Small intestine (tissue), 7 donors: Measurements from ENCODE around the gene PSAP. TPM values are rescaled to one million over a fixed set of nuclear protein-coding genes. Genes with fewer than 3 reads are reported as not detected.

Experiments used
- DNase-seq, 2 donors: peaks; one replicate each; pipeline versions ENCODE4 v3.0.0 to v3.0.0-alpha.2; 2013
- FAIRE-seq: peaks from 2 replicates; lab custom pipeline; 2012; peaks lifted over from hg19 to GRCh38; lab: Jason Lieb, UNC
- H3K27ac ChIP-seq, 3 donors: one replicate each; pipeline ENCODE4 v1.5.1; 2013; ENCODE audit warnings: low read length in 2 of 3, mild to moderate bottlenecking in 2 of 3, control low read depth in 1 of 3, inconsistent platforms in 1 of 3, low read depth in 1 of 3, moderate library complexity in 1 of 3
- H3K27me3 ChIP-seq, 3 donors: one replicate each; pipeline ENCODE4 v1.6.1; 2013; ENCODE audit warnings: low read length in 3 of 3, inconsistent platforms in 1 of 3; ENCODE audit not compliant: control insufficient read depth in 3 of 3, insufficient read depth in 3 of 3
- H3K36me3 ChIP-seq, 3 donors: one replicate each; pipeline ENCODE4 v1.6.1; 2013; ENCODE audit warnings: low read length in 3 of 3, inconsistent platforms in 1 of 3, low read depth in 1 of 3, mild to moderate bottlenecking in 1 of 3, moderate library complexity in 1 of 3; ENCODE audit not compliant: control insufficient read depth in 3 of 3, insufficient read depth in 2 of 3
- H3K4me1 ChIP-seq, 3 donors: one replicate each; pipeline ENCODE4 v1.6.1; 2013; ENCODE audit warnings: low read length in 2 of 3, inconsistent platforms in 1 of 3, low read depth in 1 of 3, mild to moderate bottlenecking in 1 of 3, moderate library complexity in 1 of 3; ENCODE audit not compliant: control insufficient read depth in 3 of 3, insufficient read depth in 2 of 3
- H3K4me3 ChIP-seq, 3 donors: one replicate each; pipeline ENCODE4 v1.5.1; 2013; ENCODE audit warnings: low read length in 3 of 3, control low read depth in 1 of 3, inconsistent platforms in 1 of 3, low read depth in 1 of 3, mild to moderate bottlenecking in 1 of 3, moderate library complexity in 1 of 3
- H3K9me3 ChIP-seq, 2 donors: one replicate each; pipeline ENCODE4 v1.6.1; 2013; ENCODE audit warnings: low read depth in 1 of 2, low read length in 1 of 2; ENCODE audit not compliant: control insufficient read depth in 2 of 2, insufficient read depth in 1 of 2
- WGBS, 3 donors: extraction: QIAGEN DNeasy Blood & Tissue Kit; methylation state at CpG; one replicate each; pipeline ENCODE4 v1.1.7; 2013; 5-methylcytosine and 5-hydroxymethylcytosine counted together
- polyA plus RNA-seq, 4 donors: library from polyadenylated mRNA; stranded (reverse) in 3 of 4; unstranded in 1 of 4; fragments of 200-250 nt in 3 of 4; fragments of 120-200 nt in 1 of 4; gene quantifications; one replicate each; pipeline versions ENCODE4 v1.2.1 to v1.2.3, GENCODE V29; 2013
- donor health status: healthy with polysubstance abuse.
- donor health status: control.
- donor health status: control.
- donor health status: Bipolar disorder and iron deficiency.
- donor health status: healthy.

PSAP gene
- polyA plus RNA-seq, 4 donors, result 149 to 603 (median 311) TPM

- 75 to 89% (median 80%) methylated on average over 17 of the region's 17 CpGs for WGBS, 3 donors
- FAIRE-seq (no peak), DNase-seq (no peak)
- no peak overlapping the region for H3K4me3 ChIP-seq
- peaks cover 8 to 26% (median 10%) of the 10 kb centered on the region in 3 donors for H3K4me1 ChIP-seq
- H3K9me3 ChIP-seq, result no peaks in the 10 kb centered on the region
- no peaks in the 10 kb centered on the region for H3K27me3 ChIP-seq
- H3K27ac ChIP-seq, result peak overlapping the region in 2 of 3 donors; percentile 9 to 62
- H3K36me3 ChIP-seq, result peaks cover 0 to 41% (median 12%) of the 10 kb centered on the region in 3 donors
Observed at GRCh38 chr10:71837098-71837827, 13.8 kb downstream of the PSAP start.

GRCh38 chr10:71836596-71836974, 14.5 kb downstream of the PSAP start:
- Histone ChIP-seq H3K27ac (peak overlapping the region in 2 of 3 donors; percentile 11 to 62), H3K9me3 (no peaks in the 10 kb centered on the region), H3K27me3 (no peaks in the 10 kb centered on the region), H3K4me3 (no peak overlapping the region), H3K4me1 (peaks cover 8 to 26% (median 10%) of the 10 kb centered on the region in 3 donors), H3K36me3 (peaks cover 0 to 48% (median 14%) of the 10 kb centered on the region in 3 donors)
- WGBS, 3 donors, result 69 to 88% (median 78%) methylated on average over 4 of the region's 4 CpGs
- DNase-seq (no peak), FAIRE-seq (no peak)

- no peaks in the 10 kb centered on the region for H3K27me3 ChIP-seq
- H3K36me3 ChIP-seq, result peaks cover 4 to 53% (median 19%) of the 10 kb centered on the region in 3 donors
- H3K4me1 ChIP-seq, result peaks cover 8 to 25% (median 8%) of the 10 kb centered on the region in 3 donors
- WGBS, 3 donors, result 57 to 69% (median 65%) methylated on average over 11 of the region's 11 CpGs
- H3K4me3 ChIP-seq, result no peak overlapping the region
- DNase-seq (no peak), FAIRE-seq (no peak)
- no peaks in the 10 kb centered on the region for H3K9me3 ChIP-seq
- H3K27ac ChIP-seq, result peak overlapping the region; percentile 11 to 62 (median 24)
Observed at GRCh38 chr10:71835671-71836595, 15.1 kb downstream of the PSAP start.

- peaks cover 7 to 17% (median 8%) of the 10 kb centered on the region in 3 donors for H3K4me1 ChIP-seq
Observed at GRCh38 chr10:71834343-71834674, 16.7 kb downstream of the PSAP start.

GRCh38 chr10:71833451-71834342, 17.4 kb downstream of the PSAP start:
- Histone ChIP-seq H3K36me3 (peaks cover 17 to 73% (median 32%) of the 10 kb centered on the region in 3 donors), H3K9me3 (no peaks in the 10 kb centered on the region), H3K4me3 (no peak overlapping the region), H3K4me1 (peaks cover 7 to 17% (median 8%) of the 10 kb centered on the region in 3 donors), H3K27me3 (no peaks in the 10 kb centered on the region), H3K27ac (no peak overlapping the region)
- WGBS, 3 donors, result 95 to 99% (median 95%) methylated on average over 8 of the region's 8 CpGs
- no peak for DNase-seq
- FAIRE-seq, result no peak

More at GRCh38 chr10:71834343-71834674, 16.7 kb downstream of the PSAP start:
- 93 to 96% (median 93%) methylated on average over 14 of the region's 14 CpGs for WGBS, 3 donors
- Histone ChIP-seq H3K4me3 (no peak overlapping the region), H3K27me3 (no peaks in the 10 kb centered on the region), H3K36me3 (peaks cover 11 to 67% (median 26%) of the 10 kb centered on the region in 3 donors), H3K9me3 (no peaks in the 10 kb centered on the region), H3K27ac (no peak overlapping the region)
- no peak for FAIRE-seq
- no peak for DNase-seq

- Histone ChIP-seq H3K36me3 (peaks cover 19 to 74% (median 33%) of the 10 kb centered on the region in 3 donors), H3K4me1 (peaks cover 6 to 13% (median 7%) of the 10 kb centered on the region in 3 donors), H3K4me3 (no peak overlapping the region), H3K9me3 (no peaks in the 10 kb centered on the region), H3K27ac (no peak overlapping the region), H3K27me3 (no peaks in the 10 kb centered on the region)
- 42 to 59% (median 51%) methylated on average over 5 of the region's 5 CpGs for WGBS, 3 donors
- FAIRE-seq (no peak), DNase-seq (no peak)
Observed at GRCh38 chr10:71832967-71833366, 18.1 kb downstream of the PSAP start.

- H3K36me3 ChIP-seq, result peaks cover 22 to 74% (median 32%) of the 10 kb centered on the region in 3 donors
Observed at GRCh38 chr10:71831646-71832552, 19.2 kb downstream of the PSAP start.

More at GRCh38 chr10:71831646-71832552, 19.2 kb downstream of the PSAP start:
- Histone ChIP-seq H3K4me1 (peaks cover 3 to 9% (median 7%) of the 10 kb centered on the region in 3 donors), H3K9me3 (no peaks in the 10 kb centered on the region), H3K27ac (no peak overlapping the region), H3K4me3 (no peak overlapping the region), H3K27me3 (no peaks in the 10 kb centered on the region)
- FAIRE-seq (no peak), DNase-seq (peak in 1 of 2 donors; percentile 42)
- 87 to 95% (median 92%) methylated on average over 19 of the region's 19 CpGs for WGBS, 3 donors
